Measurements from ENCODE around the gene PRIM2. TPM values are rescaled to one million over a fixed set of nuclear protein-coding genes. Genes with fewer than 3 reads are reported as not detected.

Gene PRIM2
- total and polyA plus RNA-seq, 9 of the 15 experiments (the other 6 are each of a cell fraction or from before 2014, with no cell fraction given), result 19.8 to 57.5 (median 33.4) TPM

DNA sequence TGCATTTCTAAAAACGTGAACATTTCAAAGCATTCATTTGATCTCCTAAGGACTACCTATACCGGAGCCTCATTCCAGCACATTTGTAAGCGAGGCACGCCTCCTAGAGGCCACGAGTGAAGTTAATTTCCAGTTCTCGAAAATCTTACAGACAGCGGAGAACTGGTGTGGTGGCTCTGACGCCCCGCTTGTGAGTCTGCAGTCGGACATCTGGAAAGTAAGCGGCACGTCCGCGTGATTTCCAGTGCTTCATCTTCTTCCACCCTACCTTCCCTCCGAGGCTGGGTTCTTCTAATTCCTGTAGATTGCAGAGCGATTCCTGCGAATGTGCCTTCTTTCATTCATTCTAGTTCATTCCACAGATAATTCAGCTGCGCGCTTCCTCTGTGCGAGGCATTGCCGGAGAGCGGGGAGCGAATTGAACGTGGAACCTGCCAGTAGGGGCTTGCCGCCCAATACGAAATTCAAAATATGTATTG, 810 bp upstream of the PRIM2 start (continued):
- TF ChIP-seq, protein P1, sequence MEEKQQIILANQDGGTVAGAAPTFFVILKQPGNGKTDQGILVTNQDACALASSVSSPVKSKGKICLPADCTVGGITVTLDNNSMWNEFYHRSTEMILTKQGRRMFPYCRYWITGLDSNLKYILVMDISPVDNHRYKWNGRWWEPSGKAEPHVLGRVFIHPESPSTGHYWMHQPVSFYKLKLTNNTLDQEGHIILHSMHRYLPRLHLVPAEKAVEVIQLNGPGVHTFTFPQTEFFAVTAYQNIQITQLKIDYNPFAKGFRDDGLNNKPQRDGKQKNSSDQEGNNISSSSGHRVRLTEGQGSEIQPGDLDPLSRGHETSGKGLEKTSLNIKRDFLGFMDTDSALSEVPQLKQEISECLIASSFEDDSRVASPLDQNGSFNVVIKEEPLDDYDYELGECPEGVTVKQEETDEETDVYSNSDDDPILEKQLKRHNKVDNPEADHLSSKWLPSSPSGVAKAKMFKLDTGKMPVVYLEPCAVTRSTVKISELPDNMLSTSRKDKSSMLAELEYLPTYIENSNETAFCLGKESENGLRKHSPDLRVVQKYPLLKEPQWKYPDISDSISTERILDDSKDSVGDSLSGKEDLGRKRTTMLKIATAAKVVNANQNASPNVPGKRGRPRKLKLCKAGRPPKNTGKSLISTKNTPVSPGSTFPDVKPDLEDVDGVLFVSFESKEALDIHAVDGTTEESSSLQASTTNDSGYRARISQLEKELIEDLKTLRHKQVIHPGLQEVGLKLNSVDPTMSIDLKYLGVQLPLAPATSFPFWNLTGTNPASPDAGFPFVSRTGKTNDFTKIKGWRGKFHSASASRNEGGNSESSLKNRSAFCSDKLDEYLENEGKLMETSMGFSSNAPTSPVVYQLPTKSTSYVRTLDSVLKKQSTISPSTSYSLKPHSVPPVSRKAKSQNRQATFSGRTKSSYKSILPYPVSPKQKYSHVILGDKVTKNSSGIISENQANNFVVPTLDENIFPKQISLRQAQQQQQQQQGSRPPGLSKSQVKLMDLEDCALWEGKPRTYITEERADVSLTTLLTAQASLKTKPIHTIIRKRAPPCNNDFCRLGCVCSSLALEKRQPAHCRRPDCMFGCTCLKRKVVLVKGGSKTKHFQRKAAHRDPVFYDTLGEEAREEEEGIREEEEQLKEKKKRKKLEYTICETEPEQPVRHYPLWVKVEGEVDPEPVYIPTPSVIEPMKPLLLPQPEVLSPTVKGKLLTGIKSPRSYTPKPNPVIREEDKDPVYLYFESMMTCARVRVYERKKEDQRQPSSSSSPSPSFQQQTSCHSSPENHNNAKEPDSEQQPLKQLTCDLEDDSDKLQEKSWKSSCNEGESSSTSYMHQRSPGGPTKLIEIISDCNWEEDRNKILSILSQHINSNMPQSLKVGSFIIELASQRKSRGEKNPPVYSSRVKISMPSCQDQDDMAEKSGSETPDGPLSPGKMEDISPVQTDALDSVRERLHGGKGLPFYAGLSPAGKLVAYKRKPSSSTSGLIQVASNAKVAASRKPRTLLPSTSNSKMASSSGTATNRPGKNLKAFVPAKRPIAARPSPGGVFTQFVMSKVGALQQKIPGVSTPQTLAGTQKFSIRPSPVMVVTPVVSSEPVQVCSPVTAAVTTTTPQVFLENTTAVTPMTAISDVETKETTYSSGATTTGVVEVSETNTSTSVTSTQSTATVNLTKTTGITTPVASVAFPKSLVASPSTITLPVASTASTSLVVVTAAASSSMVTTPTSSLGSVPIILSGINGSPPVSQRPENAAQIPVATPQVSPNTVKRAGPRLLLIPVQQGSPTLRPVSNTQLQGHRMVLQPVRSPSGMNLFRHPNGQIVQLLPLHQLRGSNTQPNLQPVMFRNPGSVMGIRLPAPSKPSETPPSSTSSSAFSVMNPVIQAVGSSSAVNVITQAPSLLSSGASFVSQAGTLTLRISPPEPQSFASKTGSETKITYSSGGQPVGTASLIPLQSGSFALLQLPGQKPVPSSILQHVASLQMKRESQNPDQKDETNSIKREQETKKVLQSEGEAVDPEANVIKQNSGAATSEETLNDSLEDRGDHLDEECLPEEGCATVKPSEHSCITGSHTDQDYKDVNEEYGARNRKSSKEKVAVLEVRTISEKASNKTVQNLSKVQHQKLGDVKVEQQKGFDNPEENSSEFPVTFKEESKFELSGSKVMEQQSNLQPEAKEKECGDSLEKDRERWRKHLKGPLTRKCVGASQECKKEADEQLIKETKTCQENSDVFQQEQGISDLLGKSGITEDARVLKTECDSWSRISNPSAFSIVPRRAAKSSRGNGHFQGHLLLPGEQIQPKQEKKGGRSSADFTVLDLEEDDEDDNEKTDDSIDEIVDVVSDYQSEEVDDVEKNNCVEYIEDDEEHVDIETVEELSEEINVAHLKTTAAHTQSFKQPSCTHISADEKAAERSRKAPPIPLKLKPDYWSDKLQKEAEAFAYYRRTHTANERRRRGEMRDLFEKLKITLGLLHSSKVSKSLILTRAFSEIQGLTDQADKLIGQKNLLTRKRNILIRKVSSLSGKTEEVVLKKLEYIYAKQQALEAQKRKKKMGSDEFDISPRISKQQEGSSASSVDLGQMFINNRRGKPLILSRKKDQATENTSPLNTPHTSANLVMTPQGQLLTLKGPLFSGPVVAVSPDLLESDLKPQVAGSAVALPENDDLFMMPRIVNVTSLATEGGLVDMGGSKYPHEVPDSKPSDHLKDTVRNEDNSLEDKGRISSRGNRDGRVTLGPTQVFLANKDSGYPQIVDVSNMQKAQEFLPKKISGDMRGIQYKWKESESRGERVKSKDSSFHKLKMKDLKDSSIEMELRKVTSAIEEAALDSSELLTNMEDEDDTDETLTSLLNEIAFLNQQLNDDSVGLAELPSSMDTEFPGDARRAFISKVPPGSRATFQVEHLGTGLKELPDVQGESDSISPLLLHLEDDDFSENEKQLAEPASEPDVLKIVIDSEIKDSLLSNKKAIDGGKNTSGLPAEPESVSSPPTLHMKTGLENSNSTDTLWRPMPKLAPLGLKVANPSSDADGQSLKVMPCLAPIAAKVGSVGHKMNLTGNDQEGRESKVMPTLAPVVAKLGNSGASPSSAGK (IDR thresholded peaks at IDR 0.05), result peak; percentile 77
- TF ChIP-seq HNRNPUL1 (IDR thresholded peaks at IDR 0.05; ENCODE audit: low read length) (no peak), SMAD3 (CRISPR knock-in tag; conservative IDR thresholded peaks at IDR 0.05) (no peak), ZNF133 (CRISPR knock-in tag; IDR thresholded peaks at IDR 0.05) (no peak), BDP1 (IDR thresholded peaks at IDR 0.05; ENCODE audit: insufficient read depth, insufficient read length) (no peak), JUN (IDR thresholded peaks at IDR 0.05; ENCODE audit: borderline replicate concordance, low read depth, low read length) (no peak), JUN (CRISPR knock-in tag; IDR thresholded peaks at IDR 0.05; ENCODE audit: borderline replicate concordance) (no peak), ZNF589 (CRISPR knock-in tag; IDR thresholded peaks at IDR 0.05; ENCODE audit: low read depth) (no peak), ZNF212 (CRISPR knock-in tag; IDR thresholded peaks at IDR 0.05) (no peak)
- TF ChIP-seq, protein P2, sequence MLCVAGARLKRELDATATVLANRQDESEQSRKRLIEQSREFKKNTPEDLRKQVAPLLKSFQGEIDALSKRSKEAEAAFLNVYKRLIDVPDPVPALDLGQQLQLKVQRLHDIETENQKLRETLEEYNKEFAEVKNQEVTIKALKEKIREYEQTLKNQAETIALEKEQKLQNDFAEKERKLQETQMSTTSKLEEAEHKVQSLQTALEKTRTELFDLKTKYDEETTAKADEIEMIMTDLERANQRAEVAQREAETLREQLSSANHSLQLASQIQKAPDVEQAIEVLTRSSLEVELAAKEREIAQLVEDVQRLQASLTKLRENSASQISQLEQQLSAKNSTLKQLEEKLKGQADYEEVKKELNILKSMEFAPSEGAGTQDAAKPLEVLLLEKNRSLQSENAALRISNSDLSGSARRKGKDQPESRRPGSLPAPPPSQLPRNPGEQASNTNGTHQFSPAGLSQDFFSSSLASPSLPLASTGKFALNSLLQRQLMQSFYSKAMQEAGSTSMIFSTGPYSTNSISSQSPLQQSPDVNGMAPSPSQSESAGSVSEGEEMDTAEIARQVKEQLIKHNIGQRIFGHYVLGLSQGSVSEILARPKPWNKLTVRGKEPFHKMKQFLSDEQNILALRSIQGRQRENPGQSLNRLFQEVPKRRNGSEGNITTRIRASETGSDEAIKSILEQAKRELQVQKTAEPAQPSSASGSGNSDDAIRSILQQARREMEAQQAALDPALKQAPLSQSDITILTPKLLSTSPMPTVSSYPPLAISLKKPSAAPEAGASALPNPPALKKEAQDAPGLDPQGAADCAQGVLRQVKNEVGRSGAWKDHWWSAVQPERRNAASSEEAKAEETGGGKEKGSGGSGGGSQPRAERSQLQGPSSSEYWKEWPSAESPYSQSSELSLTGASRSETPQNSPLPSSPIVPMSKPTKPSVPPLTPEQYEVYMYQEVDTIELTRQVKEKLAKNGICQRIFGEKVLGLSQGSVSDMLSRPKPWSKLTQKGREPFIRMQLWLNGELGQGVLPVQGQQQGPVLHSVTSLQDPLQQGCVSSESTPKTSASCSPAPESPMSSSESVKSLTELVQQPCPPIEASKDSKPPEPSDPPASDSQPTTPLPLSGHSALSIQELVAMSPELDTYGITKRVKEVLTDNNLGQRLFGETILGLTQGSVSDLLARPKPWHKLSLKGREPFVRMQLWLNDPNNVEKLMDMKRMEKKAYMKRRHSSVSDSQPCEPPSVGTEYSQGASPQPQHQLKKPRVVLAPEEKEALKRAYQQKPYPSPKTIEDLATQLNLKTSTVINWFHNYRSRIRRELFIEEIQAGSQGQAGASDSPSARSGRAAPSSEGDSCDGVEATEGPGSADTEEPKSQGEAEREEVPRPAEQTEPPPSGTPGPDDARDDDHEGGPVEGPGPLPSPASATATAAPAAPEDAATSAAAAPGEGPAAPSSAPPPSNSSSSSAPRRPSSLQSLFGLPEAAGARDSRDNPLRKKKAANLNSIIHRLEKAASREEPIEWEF (CRISPR knock-in tag; IDR thresholded peaks at IDR 0.05), result no peak
- TF ChIP-seq, protein P3, sequence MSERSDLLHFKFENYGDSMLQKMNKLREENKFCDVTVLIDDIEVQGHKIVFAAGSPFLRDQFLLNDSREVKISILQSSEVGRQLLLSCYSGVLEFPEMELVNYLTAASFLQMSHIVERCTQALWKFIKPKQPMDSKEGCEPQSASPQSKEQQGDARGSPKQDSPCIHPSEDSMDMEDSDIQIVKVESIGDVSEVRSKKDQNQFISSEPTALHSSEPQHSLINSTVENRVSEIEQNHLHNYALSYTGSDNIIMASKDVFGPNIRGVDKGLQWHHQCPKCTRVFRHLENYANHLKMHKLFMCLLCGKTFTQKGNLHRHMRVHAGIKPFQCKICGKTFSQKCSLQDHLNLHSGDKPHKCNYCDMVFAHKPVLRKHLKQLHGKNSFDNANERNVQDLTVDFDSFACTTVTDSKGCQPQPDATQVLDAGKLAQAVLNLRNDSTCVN (CRISPR knock-in tag; IDR thresholded peaks at IDR 0.05), result no peak
